NCI-H2171 (cell line): ENCODE data around the gene BAHD1.
"Not testable (repeated sequence)": the region's sequence is repeated elsewhere in the genome, so short reads cannot be mapped to it uniquely, and the experiment has no call there.

Experiments used
- DNase-seq: peaks from one replicate; lab custom pipeline; 2025; lab: John Stamatoyannopoulos, UW

BAHD1 gene

GRCh38 chr15:40445421-40445922 is 4.7 kb downstream of the BAHD1 start:
- no peak for DNase-seq

- DNase-seq: no peak
Observed at GRCh38 chr15:40446144-40446543, 5.4 kb downstream of the BAHD1 start.

- no peak for DNase-seq
Observed at GRCh38 chr15:40448354-40448753, 7.6 kb downstream of the BAHD1 start.

- DNase-seq: no peak
Observed at GRCh38 chr15:40449275-40449674, 8.5 kb downstream of the BAHD1 start.

- DNase-seq: no peak
Observed at GRCh38 chr15:40450047-40450446, 9.3 kb downstream of the BAHD1 start.

GRCh38 chr15:40451527-40452158 is 10.9 kb downstream of the BAHD1 start:
- DNase-seq: no peak

GRCh38 chr15:40452296-40453090 is 11.7 kb downstream of the BAHD1 start:
- DNase-seq: no peak

GRCh38 chr15:40453941-40454340 is 13.2 kb downstream of the BAHD1 start:
- not testable (repeated sequence) for DNase-seq

- no peak for DNase-seq
Observed at GRCh38 chr15:40454904-40455391, 14.2 kb downstream of the BAHD1 start.

- no peak for DNase-seq
Observed at GRCh38 chr15:40456299-40456712, 15.6 kb downstream of the BAHD1 start.

- DNase-seq: no peak
Observed at GRCh38 chr15:40456738-40457137, 16.0 kb downstream of the BAHD1 start.

GRCh38 chr15:40458495-40459371 is 18.0 kb downstream of the BAHD1 start:
- DNase-seq: no peak

GRCh38 chr15:40459391-40460015 is 18.8 kb downstream of the BAHD1 start:
- no peak for DNase-seq

- no peak for DNase-seq
Observed at GRCh38 chr15:40460404-40460803, 19.7 kb downstream of the BAHD1 start.

GRCh38 chr15:40461958-40462357 is 21.2 kb downstream of the BAHD1 start:
- DNase-seq: no peak

GRCh38 chr15:40463279-40463678 is 22.5 kb downstream of the BAHD1 start:
- DNase-seq: no peak

GRCh38 chr15:40463886-40464545 is 23.3 kb downstream of the BAHD1 start:
- no peak for DNase-seq

GRCh38 chr15:40464595-40465185 is 23.9 kb downstream of the BAHD1 start:
- no peak for DNase-seq

GRCh38 chr15:40465939-40466338 is 25.2 kb downstream of the BAHD1 start:
- DNase-seq: no peak

- no peak for DNase-seq
Observed at GRCh38 chr15:40466426-40467260, 25.9 kb downstream of the BAHD1 start.
